ENCODE data around the gene RALGPS1.
"Not testable (repeated sequence)": the region's sequence is repeated elsewhere in the genome, so short reads cannot be mapped to it uniquely, and the experiment has no call there.

Gene RALGPS1

DNA sequence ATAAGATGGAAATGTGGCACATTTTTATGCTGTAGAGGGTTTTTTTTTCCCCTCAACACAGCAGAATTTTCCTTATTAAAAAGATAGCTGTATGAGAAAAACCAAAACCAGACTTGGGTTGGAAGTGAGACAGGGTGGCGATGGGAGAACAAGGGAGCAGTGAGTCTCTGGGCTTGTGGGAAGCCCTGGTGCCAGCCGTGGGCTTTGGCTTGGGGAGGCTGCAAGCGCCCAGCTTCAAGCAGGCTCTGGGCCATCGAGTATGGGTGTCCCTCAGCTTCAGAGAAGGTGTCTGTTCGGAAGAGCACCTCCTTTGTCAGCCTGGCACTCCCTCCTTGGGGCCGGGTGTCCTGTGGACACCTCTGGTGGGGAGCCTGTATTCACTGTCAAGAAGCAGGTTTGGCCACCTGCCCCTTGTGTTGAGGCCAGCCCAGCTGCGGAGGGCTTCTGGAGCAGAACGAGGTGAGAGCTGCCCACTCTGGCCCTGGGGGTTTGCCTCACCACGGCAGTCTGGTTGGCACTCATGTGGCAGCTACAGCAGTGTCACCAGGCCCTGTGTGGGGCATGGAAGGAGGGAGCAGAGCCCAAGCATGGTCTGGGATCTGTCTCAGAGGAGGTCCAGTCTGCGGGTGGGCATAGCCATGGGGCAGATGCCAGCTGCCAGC is 245.5 kb downstream of the RALGPS1 start:
- DNase-seq (ENCODE audit: low read depth), result no peak

GRCh38 chr9:127161081-127161624 is 246.6 kb downstream of the RALGPS1 start:
- no peak for DNase-seq (ENCODE audit: low read depth)

DNA sequence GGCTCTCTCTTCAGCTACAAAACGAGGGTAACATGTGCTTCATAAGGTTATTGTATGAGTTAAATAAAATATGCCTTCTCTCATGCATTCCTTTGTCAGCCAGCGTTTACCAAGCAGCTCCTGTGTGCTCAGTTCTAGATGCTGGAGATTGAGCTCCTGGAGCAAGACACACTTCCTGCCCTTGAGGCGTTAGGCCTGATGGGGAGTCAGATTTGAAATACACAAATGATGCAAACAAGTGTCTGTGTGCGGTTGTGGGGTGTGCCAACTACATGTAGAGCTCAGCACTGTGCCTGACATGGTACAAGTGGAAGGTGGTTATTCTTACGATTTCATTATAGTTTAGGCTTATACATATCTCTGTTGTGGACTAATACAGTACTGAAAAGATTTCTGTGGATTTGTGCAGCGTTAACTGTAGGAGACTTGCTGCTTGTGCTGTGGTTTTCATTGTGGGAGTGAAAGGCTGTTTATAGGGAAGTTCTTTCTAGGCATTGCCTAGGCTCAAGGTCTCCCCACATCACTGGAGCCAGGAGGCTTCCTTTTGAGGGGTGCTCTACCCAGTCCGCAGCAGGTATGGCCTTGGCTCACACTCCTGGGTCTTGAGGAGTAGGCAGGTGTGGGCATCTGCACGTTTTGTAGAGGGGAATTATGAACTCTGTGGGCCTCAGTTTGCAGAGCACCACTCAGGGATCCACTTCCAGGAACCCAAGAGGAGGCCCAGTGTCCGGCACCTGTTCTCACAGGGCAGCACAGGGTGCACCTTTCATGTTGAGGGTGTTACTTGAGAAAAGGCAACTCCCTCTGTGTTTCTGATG is 247.7 kb downstream of the RALGPS1 start:
- no peak for DNase-seq (ENCODE audit: low read depth)

DNA sequence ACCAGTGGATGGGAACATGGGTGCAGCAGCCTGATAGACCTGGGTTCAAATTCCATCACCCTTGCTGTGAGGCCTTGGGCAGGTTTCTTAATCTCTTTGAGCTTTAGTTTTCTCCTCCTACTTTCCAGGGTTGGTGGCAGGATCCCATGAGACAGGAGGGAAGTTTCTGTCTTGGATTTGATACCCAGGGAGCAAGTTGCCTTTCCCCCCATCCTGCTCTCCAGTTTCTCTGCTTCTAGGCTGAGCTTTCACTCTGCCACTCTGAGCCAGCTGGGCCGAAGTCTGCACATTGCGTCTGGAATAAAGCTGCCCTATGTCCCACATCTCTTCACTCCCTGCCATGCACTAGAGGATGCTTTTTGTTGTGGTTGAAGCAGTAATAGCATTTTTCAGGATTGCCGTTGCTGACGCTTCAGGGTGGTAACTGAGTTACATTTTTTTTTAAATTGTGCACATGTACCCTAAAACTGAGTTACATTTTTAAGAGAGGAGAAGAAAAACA is 248.3 kb downstream of the RALGPS1 start:
- no peak for DNase-seq (ENCODE audit: low read depth)

DNA sequence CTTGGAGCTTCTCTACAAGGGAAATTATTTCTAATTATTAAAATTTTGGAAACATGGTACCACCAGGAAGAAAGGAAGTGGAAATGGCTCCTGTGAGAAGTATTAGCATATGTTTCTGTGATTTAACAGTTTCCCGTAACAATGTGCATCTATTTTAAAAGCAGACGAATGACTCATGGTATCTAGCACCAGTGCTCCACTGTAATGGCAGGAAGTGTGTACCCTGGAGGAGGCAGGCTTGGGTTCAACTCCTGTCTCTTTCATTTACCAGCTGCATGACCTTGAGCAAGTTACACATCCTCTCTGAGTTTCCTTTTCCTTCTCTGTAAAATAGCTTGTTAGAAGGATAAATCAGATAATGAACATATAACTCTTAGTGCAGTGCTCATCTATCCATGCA is 248.8 kb downstream of the RALGPS1 start:
- no peak for DNase-seq (ENCODE audit: low read depth)

DNA sequence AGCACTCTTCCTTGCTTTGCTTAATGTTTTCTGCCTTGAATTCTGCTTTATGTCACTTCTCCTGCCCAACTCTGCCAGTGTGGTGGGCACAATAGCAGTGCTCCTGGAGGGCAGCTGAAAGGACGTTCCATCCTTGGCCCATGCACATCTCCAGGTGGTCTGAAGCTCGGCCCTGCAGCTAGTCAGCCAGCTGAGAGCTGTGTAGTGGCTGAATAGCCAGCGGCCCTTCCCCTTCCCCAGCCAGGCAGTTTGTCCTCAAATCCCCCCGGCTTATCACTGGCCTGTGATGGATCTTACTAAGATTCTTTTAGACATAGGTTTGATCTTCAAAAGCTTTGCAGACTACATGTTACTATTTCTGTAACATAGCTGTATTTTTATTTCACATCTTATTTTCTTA is 250.5 kb downstream of the RALGPS1 start:
- no peak for DNase-seq (ENCODE audit: low read depth)

DNA sequence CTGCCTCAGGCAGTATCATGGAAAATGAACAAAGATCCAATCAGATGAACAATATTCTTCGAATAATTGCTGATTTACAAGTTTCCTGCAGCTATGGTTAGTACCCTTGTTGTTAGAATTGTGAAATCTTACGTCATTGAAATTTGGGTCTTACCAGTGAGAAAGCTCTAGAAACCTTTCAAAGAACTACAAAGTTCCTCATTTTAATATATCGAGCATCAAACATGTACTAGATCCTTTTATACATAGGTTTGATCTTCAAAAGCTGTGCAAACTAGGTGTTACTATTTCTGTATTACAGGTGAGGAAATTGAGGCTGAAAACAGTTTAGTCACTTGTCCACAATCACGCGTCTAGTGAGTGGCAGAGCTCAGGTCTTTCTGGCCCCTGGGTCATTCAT is 251.5 kb downstream of the RALGPS1 start:
- no peak for DNase-seq (ENCODE audit: low read depth)

DNA sequence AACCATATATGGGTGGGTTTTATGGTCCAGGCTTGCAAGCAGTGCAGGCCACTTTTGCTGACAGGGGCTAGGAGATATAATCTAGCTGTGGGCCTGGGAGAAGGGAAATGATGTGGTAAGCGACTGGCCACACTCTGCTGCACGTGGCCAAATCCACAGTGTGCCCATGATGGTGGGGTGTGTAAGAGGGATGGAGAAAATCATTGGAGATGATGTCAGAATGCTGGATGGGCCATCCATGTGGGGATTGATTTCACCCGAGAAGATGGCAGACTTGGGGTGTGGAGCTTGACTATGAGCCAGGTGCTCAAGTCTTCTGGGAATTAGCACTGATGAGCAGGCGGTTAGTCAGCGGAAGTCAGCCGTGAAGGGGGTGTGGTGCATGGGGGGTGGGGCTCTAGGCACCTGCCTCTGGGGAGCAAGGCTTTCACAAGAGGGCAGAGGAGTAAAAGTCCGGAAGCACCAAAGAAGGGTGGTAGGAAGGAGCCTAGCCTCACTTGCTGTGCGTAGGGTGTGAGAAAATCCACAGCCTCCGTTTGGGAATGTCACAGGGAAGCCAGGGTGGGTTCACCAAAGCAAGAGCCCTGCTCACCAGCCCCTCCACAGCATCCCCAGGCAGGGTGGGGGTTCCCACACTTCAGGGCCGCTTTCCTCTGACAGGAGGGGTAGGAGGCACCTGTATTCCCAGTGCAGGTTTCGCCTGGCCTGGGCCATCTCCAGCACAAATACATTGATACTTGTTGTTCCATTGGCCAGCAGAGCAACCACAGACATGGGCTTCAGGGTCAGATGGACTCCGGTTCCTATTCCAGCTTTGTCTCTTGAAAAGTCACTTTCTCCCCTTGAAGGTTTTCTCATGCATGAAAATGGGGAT is 252.3 kb downstream of the RALGPS1 start:
- DNase-seq (ENCODE audit: low read depth), result no peak

DNA sequence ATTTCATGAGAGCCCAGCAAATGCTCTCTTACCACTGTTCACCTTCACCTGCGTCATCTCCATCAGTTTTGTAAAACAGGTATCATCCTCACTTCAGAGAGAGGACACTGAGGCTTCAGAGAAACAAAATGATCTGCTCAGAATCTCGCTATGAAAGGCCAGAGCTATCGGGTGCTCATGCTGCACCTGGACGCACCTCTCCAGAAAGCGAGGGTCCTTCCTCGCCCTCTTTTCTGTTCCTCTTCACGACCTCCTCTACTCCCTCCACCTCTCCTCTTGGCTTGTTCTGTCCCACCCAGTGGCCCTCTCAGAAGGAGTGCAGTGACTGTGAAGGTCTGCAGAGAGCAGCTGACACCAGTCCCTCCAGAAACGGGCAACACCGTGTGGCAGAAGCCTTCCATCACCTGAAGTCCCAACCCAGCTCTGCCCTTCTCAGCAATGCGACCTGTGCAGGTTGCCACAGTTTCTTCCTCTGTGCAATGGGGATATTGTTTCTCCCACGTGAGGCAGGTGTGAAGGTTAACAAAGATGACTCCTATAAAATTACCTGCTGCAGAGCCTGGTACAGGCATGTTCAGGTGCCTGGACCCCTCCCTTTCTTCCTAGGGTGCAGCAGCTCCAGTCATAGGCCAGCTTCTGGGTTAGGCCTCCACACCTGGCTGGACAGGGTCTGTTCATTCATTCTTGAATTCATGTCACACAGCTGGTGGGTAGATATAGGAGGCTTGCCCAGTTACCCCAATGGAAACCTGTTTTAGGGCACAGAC is 253.2 kb downstream of the RALGPS1 start:
- no peak for DNase-seq (ENCODE audit: low read depth)

GRCh38 chr9:127168756-127169574 is 254.4 kb downstream of the RALGPS1 start:
- DNase-seq (ENCODE audit: low read depth), result no peak

GRCh38 chr9:127169575-127169883 is 254.9 kb downstream of the RALGPS1 start:
- no peak for DNase-seq (ENCODE audit: low read depth)

DNA sequence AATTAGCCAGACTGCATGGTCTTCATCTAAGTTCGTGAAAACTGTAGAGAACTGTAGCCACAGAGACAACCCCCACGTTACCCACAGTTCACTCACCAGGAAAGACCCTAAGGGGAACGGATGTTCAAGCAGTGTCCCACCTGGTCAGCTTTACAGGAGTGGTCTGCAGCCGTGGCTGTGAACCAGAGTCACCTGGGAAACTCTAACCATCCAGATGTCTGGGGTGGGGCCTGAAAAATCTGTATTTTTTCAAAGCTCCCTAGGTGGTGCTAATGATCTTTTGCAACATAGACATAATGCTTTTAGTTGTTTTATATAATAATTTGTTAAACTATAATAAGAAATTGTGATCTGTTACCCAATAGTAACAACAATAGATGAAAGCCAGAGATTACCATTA is 255.5 kb downstream of the RALGPS1 start:
- DNase-seq (ENCODE audit: low read depth), result no peak

- no peak for DNase-seq (ENCODE audit: low read depth)
Observed at GRCh38 chr9:127170652-127171051, 256.1 kb downstream of the RALGPS1 start.

DNA sequence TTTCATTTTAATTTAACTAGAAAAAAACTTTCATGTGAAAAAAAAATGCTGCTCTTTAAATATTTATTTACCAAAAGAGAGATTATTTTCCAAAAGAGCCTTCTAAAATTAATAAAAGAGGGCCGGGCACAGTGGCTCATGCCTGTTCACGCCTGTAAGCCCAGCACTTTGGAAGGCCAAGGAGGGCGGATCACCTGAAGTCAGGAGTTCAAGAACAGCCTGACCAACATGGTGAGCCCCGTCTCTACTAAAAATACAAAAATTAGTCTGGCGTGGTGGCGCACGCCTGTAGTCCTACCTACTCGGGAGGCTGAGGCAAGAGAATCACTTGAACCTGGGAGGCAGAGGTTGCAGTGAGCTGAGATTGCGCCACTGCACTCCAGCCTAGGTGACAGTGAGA is 256.8 kb downstream of the RALGPS1 start:
- DNase-seq (ENCODE audit: low read depth), result not testable (repeated sequence)

GRCh38 chr9:127172066-127172707 is 257.6 kb downstream of the RALGPS1 start:
- no peak for DNase-seq (ENCODE audit: low read depth)

DNA sequence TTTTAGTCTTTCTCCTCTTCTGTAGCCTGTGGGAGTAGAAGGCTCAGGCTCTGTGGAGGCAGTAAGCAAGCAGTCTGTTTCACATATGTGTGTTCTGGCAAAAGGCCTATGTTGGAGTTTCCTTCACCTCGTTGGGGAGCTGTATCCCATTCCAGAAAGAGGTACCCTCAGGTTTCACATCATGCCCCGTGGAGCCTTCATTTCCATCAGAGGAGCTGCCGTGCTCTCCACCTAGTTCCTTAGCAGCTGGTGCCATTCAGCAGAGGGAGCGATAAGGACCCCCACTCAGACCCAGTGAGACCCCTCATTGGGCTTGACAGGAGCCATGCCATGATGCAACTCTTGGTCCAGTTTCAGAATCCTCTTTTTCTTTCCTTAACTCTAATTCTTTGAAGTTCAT is 258.5 kb downstream of the RALGPS1 start:
- no peak for DNase-seq (ENCODE audit: low read depth)

DNA sequence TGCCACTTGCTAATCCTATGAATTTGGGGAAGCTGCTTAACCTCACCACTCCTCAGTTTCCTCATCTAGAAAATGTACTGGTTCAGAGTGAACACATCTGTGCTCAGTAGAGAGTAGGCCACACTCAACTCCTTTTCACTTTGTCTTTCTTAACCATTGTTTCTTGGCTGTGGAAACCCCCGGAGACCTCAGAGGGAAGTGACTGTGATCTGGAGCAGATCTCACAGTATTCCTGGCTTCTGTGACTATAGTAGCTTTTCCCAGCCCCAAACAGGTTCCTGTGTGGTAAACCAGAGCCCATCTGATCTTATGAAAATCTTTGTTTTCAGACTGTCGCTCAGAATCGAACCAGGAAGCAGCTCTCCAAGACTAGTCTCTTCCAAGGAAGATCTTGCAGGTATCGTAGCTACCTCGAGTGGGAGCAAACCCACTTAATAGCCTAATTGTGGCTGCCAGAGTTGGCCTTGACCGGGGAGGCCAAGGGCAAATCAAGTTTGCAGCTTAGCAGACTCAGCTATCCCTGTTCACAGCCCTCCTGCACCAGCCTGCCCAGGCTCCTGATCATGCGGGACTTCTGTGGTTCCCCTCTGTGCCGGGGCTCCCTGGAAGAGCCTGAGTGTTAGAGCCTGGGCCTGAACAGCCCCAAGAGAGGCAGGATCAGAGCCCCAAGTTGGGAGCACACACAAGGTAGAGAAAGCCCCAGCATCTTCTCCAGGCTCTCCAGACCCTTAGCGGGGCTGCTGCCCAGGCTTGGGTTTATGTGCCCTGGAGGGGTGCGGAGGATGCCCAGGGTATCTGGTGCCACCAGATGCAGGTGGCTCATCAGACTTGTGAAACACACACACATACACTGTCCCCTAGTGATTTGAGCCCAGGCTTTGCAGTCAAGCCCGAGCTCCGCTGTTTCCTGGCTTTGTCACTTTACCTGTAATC is 260.1 kb downstream of the RALGPS1 start:
- no peak for DNase-seq (ENCODE audit: low read depth)

DNA sequence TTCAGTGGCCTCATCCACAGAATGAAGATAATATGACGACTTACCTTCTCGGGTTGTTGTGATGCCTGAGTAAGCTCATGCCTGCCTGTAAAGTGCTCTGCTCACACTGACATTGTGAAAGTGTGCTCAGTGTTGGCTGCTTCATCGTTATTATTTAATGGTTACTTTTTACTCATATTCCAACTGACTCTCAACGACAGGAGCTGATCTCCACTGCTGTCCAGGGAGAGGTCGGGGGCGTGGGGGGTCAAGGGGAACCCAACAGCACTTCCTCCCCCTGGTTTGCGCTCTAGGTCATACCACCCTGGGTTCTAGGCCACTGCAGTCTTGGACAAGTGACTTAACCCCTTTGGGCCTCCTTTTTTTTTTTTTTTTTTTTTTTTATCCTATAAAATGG is 260.7 kb downstream of the RALGPS1 start:
- DNase-seq (ENCODE audit: low read depth), result no peak

DNA sequence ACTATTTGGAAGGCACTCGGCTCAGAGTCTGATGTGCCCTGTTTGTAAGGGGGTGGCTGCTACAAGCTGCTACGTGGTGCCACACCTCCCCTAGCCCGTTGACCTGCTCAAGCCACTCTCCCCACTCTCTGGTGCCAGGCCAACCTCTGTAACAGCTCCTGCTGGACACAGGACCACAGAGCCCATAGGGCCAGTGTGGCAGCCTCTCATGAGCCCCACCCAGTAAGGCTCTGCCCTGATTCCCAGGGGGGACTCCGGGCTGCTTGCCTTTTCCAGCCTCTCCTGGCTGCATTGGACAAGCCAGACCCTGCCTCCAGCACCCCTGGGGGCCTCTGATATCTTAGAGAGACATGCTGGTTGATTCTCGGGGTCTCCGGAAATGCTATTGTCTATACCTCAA is 261.2 kb downstream of the RALGPS1 start:
- no peak for DNase-seq (ENCODE audit: low read depth)

All from T-helper 22 cell (primary cell).